Gastrocnemius medialis (tissue), 4 donors: ENCODE results near the gene OR2AE1.

Experiments
- POLR2A ChIP-seq, 2 donors: fragments of 450-650 bp; IDR thresholded peaks; one replicate each; pipeline ENCODE4 v1.6.1; 2017; ENCODE audit warnings: antibody characterized with exemption in 2 of 2, mild to moderate bottlenecking in 2 of 2, moderate library complexity in 2 of 2
- TF ChIP-seq, protein P1 (sequence below), 5 experiments: fragments of 450-650 bp in 3 of 5; fragments of 200-600 bp in 2 of 5; sonication (generic) in 2 of 5; IDR thresholded peaks in 4 of 5; conservative IDR thresholded peaks in 1 of 5; 1 replicate in 4 of 5; 2 replicates in 1 of 5; pipeline ENCODE4 v1.5.1; 2016 to 2019; ENCODE audit warnings: antibody characterized with exemption in 5 of 5, mild to moderate bottlenecking in 3 of 5, moderate library complexity in 3 of 5

DNA sequence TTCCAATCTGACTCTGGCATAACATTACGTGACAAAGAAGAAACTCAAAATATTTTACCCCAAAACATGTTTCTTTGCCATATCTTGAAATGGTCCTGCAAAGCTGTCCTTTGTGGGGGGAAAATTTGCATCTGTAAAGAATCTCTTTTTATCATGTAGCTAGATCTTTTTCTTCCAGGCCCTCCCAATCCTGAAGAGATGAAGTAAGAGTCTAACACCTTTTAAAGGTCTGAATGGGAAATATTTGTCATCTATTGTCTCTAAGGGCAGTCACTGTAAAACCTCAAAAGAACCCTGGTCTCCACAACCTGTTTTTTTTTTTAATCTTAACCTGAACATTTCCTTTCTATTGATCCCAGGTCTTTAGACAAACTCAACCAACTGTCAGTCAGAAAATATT lies 8.6 kb downstream of the OR2AE1 start:
- TF ChIP-seq, protein P1, sequence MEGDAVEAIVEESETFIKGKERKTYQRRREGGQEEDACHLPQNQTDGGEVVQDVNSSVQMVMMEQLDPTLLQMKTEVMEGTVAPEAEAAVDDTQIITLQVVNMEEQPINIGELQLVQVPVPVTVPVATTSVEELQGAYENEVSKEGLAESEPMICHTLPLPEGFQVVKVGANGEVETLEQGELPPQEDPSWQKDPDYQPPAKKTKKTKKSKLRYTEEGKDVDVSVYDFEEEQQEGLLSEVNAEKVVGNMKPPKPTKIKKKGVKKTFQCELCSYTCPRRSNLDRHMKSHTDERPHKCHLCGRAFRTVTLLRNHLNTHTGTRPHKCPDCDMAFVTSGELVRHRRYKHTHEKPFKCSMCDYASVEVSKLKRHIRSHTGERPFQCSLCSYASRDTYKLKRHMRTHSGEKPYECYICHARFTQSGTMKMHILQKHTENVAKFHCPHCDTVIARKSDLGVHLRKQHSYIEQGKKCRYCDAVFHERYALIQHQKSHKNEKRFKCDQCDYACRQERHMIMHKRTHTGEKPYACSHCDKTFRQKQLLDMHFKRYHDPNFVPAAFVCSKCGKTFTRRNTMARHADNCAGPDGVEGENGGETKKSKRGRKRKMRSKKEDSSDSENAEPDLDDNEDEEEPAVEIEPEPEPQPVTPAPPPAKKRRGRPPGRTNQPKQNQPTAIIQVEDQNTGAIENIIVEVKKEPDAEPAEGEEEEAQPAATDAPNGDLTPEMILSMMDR (IDR thresholded peaks at IDR 0.05 in 4 of 5, conservative IDR thresholded peaks at IDR 0.05 in 1 of 5): no peak
- no peak for TF ChIP-seq POLR2A (IDR thresholded peaks at IDR 0.05)
